NB4 (cell line): ENCODE data around the gene FHIT.

Source experiments
- DNase-seq: peaks from one replicate; pipeline ENCODE4 v3.0.0; 2010; ENCODE audit warnings: low read depth
- H3K4me3 ChIP-seq: one replicate; pipeline ENCODE4 v1.5.1; 2011; ENCODE audit warnings: mild to moderate bottlenecking, low read depth, low read length, moderate library complexity
- MYC ChIP-seq: IDR thresholded peaks from 2 replicates; pipeline ENCODE4 v1.6.1; 2011; ENCODE audit warnings: low read depth, low read length
- POLR2A ChIP-seq: IDR thresholded peaks from 2 replicates; pipeline ENCODE4 v1.6.1; 2011; ENCODE audit warnings: mild to moderate bottlenecking; ENCODE audit not compliant: insufficient read length; ENCODE audit errors: extremely low read depth
- TF ChIP-seq, protein P1 (sequence below): IDR thresholded peaks from 2 replicates; pipeline ENCODE4 v1.6.1; 2011; ENCODE audit warnings: low read depth, low read length
- TF ChIP-seq, protein P2 (sequence below): IDR thresholded peaks from one replicate; pipeline ENCODE4 v1.5.1; 2012; ENCODE audit warnings: low read depth, low read length

The FHIT gene

DNA sequence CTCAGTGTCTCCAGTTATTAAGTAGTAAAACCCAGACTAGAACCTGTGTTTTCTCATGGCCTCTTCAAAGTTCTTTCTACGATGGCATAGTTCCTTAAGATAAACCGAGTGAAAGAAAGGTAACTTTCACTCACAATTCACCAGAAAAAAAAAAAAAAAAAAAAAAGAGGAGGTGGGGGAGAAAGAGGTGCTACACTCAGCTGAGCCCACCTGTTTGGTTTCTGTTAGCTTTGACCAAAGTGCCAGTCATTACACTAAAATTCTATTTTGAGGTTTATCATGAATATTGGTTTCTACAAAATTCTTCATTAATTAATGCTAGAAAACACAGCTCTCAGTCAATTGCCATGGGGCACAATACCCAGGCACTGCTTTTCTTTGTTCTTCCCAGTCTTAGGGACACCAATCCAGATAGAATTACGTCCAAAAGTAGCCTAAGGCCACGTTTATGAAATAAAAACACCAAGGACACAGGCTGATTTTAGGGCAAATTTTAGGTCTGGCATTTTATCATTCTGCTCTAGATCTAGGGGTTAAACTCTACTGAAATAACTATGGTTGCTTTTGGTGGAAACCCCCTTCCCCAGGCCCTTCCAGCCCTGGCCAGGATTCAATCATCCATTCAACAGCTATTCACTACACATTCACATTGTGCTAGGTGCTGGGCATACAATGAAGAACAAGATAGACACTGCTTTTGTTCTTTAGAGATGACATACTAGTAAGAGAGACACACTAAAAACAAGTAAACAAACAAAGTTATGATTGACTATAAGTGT lies 1097.8 kb downstream of the FHIT start:
- TF ChIP-seq POLR2A (no peak), MYC (no peak)
- TF ChIP-seq, protein P1, sequence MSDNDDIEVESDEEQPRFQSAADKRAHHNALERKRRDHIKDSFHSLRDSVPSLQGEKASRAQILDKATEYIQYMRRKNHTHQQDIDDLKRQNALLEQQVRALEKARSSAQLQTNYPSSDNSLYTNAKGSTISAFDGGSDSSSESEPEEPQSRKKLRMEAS, result no peak
- TF ChIP-seq, protein P2, sequence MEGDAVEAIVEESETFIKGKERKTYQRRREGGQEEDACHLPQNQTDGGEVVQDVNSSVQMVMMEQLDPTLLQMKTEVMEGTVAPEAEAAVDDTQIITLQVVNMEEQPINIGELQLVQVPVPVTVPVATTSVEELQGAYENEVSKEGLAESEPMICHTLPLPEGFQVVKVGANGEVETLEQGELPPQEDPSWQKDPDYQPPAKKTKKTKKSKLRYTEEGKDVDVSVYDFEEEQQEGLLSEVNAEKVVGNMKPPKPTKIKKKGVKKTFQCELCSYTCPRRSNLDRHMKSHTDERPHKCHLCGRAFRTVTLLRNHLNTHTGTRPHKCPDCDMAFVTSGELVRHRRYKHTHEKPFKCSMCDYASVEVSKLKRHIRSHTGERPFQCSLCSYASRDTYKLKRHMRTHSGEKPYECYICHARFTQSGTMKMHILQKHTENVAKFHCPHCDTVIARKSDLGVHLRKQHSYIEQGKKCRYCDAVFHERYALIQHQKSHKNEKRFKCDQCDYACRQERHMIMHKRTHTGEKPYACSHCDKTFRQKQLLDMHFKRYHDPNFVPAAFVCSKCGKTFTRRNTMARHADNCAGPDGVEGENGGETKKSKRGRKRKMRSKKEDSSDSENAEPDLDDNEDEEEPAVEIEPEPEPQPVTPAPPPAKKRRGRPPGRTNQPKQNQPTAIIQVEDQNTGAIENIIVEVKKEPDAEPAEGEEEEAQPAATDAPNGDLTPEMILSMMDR, result no peak
- no peak for DNase-seq
- H3K4me3 ChIP-seq, result no peak overlapping the region

DNA sequence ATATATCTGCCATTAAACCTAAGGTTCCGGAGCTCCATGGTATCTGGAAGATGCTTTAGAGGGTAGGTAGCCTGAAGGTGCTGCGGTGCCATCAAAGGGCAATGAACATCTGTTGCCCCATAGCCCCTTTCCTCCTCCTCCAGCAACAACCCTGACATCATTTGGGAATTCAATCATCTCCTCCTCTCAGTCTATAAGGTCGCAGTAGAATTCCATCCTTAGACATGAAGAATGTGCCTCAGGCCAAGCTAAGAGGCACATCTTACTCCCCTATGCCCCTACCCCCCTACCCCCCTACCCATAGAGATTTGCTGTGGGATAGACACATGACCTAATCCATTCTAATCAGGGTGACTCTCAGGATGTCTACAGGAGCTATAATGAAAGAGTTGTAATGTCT lies 1101.8 kb downstream of the FHIT start:
- TF ChIP-seq POLR2A, result no peak
- TF ChIP-seq, protein P2, result no peak
- TF ChIP-seq, protein P1, result no peak
- no peak for TF ChIP-seq MYC
- DNase-seq, result no peak
- no peak overlapping the region for H3K4me3 ChIP-seq

DNA sequence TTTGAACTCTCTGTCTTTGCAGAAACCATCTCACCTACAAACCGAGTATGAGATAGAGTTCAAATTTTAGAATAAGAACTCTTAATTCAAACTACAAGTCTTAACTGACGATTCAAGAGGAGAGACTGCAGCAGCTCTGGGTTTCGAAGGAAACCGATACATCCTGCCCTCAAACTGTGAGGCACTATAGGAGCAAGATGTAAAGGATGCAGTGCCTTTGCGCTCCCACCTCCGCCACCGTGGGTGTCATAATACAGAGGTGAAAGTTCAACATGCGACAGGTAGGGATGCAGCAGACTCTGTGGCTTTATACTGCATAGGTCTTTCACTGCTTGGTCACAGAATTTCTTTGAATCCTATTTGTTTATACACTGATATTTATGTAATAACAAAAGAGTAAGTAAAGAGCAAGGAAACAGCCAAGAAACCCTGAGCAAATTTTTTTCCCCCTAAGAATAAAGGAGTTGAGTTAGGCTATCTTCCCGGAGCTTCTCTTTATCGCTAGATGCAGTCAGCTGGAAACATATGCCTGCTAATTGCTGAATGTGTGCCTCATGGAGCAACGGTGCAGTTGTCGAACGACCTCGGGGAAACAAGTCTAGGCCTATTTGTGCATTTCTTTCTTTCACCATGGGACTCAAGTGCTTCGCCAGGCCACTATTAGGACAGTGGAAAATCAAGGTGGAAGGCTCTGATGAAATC lies 1103.9 kb downstream of the FHIT start:
- TF ChIP-seq POLR2A, result no peak
- TF ChIP-seq MYC, result no peak
- TF ChIP-seq, protein P1, result no peak
- H3K4me3 ChIP-seq, result no peak overlapping the region
- no peak for DNase-seq

DNA sequence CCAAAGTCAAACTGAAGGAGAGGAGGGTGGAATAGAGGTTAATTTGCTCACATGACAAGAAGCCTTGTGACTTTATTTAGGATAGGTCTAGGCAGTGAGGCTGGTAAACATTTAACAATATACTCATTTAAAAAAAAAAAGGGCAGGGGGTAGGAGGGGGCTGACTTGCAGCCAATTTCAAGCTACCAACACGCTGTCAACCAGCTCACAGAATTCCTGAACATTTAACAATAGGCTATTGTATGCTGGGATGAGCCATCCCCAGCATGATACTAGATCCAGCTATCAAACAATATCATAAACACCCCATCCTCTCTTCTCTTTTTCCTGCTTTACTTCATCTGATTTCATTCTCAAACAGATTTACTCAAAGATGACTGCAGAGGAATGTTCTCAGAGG lies 1105.1 kb downstream of the FHIT start:
- no peak for DNase-seq
- TF ChIP-seq, protein P1, result no peak
- TF ChIP-seq, protein P2, result no peak
- TF ChIP-seq POLR2A (no peak), MYC (no peak)
- H3K4me3 ChIP-seq, result no peak overlapping the region

DNA sequence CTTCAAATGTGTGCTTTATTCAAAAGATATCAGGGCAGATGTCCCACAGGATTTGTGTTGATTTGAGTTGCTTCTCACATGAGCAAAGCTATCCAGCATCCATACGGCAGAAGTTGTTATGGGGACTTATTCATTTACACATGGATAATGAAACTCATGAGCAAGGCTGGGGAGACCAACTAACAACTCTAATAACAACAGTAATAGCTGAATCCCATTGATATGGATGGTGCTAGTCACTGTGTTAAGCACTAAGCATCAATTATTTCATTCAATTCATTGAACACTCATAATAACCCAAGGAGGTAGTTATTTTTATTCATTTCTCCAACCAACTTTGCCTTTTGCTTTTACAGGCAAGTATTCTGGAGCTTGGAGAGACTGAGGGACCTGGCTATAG lies 1107.2 kb downstream of the FHIT start:
- no peak for DNase-seq
- TF ChIP-seq MYC (no peak), POLR2A (no peak)
- TF ChIP-seq, protein P1, result no peak
- TF ChIP-seq, protein P2, result no peak
- H3K4me3 ChIP-seq, result no peak overlapping the region

DNA sequence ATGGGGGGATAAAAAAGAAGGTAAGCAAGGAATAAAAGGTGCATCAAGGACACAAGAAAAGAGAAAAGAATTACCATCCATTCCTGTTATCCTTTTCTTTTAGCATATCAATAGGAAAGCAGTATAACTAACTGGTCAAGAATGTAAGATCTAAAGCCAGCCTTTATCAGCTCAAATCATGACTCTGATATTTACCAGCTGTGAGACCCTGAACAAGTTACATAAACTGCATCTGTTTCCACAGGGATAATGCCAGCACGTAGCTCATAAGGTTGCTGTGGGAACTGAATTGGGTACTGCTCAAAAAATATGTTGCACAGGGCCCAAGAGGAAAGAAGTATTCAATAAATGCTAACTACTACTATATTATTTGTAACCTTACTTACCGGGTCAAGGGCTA lies 1109.2 kb downstream of the FHIT start:
- no peak for DNase-seq
- H3K4me3 ChIP-seq, result no peak overlapping the region
- TF ChIP-seq, protein P1, result no peak
- TF ChIP-seq POLR2A, result no peak
- TF ChIP-seq, protein P2, result no peak
- no peak for TF ChIP-seq MYC
